Suprapubic skin (tissue), 4 donors: ENCODE measurements around the gene ACOT2.
"Not testable (repeated sequence)": the region's sequence is repeated elsewhere in the genome, so short reads cannot be mapped to it uniquely, and the experiment has no call there.

Experiments used
- CTCF ChIP-seq, 2 donors: fragments of 200-600 bp in 1 of 2; fragments of 450-650 bp in 1 of 2; sonication (generic) in 1 of 2; IDR thresholded peaks; one replicate each; pipeline ENCODE4 v1.5.1; 2016 to 2019; ENCODE audit warnings: antibody characterized with exemption in 2 of 2, mild to moderate bottlenecking in 1 of 2, moderate library complexity in 1 of 2
- EP300 ChIP-seq: sonication (generic); formaldehyde crosslinking; IDR thresholded peaks from one replicate; pipeline ENCODE4 v1.6.1; 2017; ENCODE audit warnings: antibody characterized with exemption
- POLR2A ChIP-seq, 2 donors: fragments of 450-650 bp; IDR thresholded peaks; one replicate each; pipeline ENCODE4 v1.6.1; 2017; ENCODE audit warnings: antibody characterized with exemption in 2 of 2, mild to moderate bottlenecking in 2 of 2, moderate library complexity in 2 of 2
- POLR2AphosphoS5 ChIP-seq, 3 donors: sonication (generic); formaldehyde crosslinking; IDR thresholded peaks; one replicate each; pipeline ENCODE4 v1.6.1; 2017; ENCODE audit warnings: antibody characterized with exemption in 3 of 3

GRCh38 chr14:73529356-73529755, 39.7 kb upstream of the ACOT2 start:
- TF ChIP-seq CTCF (IDR thresholded peaks at IDR 0.05); POLR2A (IDR thresholded peaks at IDR 0.05); POLR2AphosphoS5 (IDR thresholded peaks at IDR 0.05); EP300: not testable (repeated sequence)
